Measurements from ENCODE around the gene SELENOW.
"Not testable (repeated sequence)": the region's sequence is repeated elsewhere in the genome, so short reads cannot be mapped to it uniquely, and the experiment has no call there.

Gene SELENOW

GRCh38 chr19:47787307-47787706 lies 8.8 kb downstream of the SELENOW start:
- DNase-seq, result not testable (repeated sequence)

- DNase-seq, result not testable (repeated sequence)
Measured at GRCh38 chr19:47789811-47790210, 11.3 kb downstream of the SELENOW start.

GRCh38 chr19:47790398-47790814 lies 11.9 kb downstream of the SELENOW start:
- peak; percentile 89 for DNase-seq

GRCh38 chr19:47792616-47793015 lies 14.1 kb downstream of the SELENOW start:
- no peak for DNase-seq

GRCh38 chr19:47794526-47794925 lies 16.0 kb downstream of the SELENOW start:
- no peak for DNase-seq

GRCh38 chr19:47796785-47797184 lies 18.3 kb downstream of the SELENOW start:
- no peak for DNase-seq

GRCh38 chr19:47797996-47798903 lies 19.7 kb downstream of the SELENOW start:
- no peak for DNase-seq

- DNase-seq, result no peak
Measured at GRCh38 chr19:47798904-47799266, 20.4 kb downstream of the SELENOW start.

- DNase-seq, result no peak
Measured at GRCh38 chr19:47801270-47801669, 22.8 kb downstream of the SELENOW start.

- DNase-seq, result no peak
Measured at GRCh38 chr19:47802521-47803043, 24.1 kb downstream of the SELENOW start.

GRCh38 chr19:47803148-47803547 lies 24.6 kb downstream of the SELENOW start:
- not testable (repeated sequence) for DNase-seq

GRCh38 chr19:47803671-47804070 lies 25.2 kb downstream of the SELENOW start:
- DNase-seq, result not testable (repeated sequence)

- DNase-seq, result not testable (repeated sequence)
Measured at GRCh38 chr19:47804451-47804850, 25.9 kb downstream of the SELENOW start, which contains the start of gene TPRX1. Gene TPRX1 (minus strand): TSS chr19:47804551. CDS start chr19:47804539, 12 bp downstream.

GRCh38 chr19:47805313-47805712 lies 26.8 kb downstream of the SELENOW start:
- no peak for DNase-seq

GRCh38 chr19:47806435-47806834 lies 27.9 kb downstream of the SELENOW start:
- no peak for DNase-seq

GRCh38 chr19:47813304-47813994 lies 34.9 kb downstream of the SELENOW start:
- peak; percentile 89 for DNase-seq

- DNase-seq, result no peak
Measured at GRCh38 chr19:47813995-47814328, 35.5 kb downstream of the SELENOW start.

- DNase-seq, result not testable (repeated sequence)
Measured at GRCh38 chr19:47816270-47816669, 37.8 kb downstream of the SELENOW start.

GRCh38 chr19:47818221-47818620 lies 39.7 kb downstream of the SELENOW start:
- DNase-seq, result not testable (repeated sequence)

- no peak for DNase-seq
Measured at GRCh38 chr19:47819858-47820257, 41.4 kb downstream of the SELENOW start.

GRCh38 chr19:47820410-47820809 lies 41.9 kb downstream of the SELENOW start:
- no peak for DNase-seq

GRCh38 chr19:47821460-47822020 lies 43.0 kb downstream of the SELENOW start, which contains the start of gene CRX:
Gene CRX (plus strand): TSS chr19:47821937. CDS start chr19:47834444, 12,507 bp downstream.
- no peak for DNase-seq

GRCh38 chr19:47824396-47824795 lies 45.9 kb downstream of the SELENOW start:
- DNase-seq, result no peak
